Stimulated activated CD4-positive, alpha-beta T cell treated with anti-CD3 and anti-CD28 coated beads, Interleukin-1b, Interleukin-23, amount 100 ng/mL, for 1 hour (primary cell): Measurements from ENCODE around the gene INSRR.

Experiments
- DNase-seq, 2 donors: peaks; one replicate each; pipeline ENCODE4 v3.0.0-alpha.2; 2020; ENCODE audit warnings: low read depth in 2 of 2

The INSRR gene

GRCh38 chr1:156874572-156875340 is 15.8 kb upstream of the INSRR start:
- no peak for DNase-seq

DNA sequence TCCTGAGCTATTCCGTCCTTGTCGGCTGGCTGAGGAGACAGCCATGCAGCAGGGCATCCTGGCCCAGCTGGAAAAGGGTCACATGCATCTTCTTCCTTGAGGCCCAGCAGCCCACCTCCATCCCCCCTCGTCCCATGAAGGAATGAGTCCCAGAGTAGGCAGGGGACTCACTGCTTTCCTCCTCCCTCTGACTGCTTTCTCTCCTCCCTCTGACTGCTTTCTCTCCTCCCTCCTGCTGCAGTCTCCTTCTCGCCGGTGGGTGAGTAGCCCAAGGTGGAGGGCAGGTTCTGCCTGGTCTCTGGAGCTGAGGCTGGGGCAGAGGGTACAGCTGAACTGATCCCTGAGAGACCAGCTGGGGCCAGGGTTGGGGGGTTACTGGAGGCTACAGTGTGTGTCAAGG is 15.2 kb upstream of the INSRR start:
- no peak for DNase-seq

GRCh38 chr1:156873659-156874058 is 14.7 kb upstream of the INSRR start:
- no peak for DNase-seq

DNA sequence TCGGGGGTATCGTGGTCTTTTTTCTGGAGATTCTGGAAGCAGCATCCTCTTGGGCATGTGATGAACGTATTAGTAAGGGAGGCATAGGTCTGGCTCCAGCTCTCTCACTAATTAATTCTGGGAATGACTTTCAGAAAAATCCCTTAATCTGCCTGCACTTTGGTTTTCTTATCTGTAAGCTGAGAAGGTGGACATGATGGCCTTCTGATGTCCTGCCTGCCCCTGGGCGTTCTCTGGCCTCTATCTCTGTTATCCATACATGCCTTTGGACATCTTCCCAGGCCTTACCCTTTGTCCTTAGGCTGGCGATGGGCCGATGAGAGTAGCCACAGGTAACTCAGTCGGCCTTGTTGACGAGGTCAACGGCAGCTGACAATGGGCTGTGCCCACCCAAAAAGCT is 10.5 kb upstream of the INSRR start:
- DNase-seq: no peak

DNA sequence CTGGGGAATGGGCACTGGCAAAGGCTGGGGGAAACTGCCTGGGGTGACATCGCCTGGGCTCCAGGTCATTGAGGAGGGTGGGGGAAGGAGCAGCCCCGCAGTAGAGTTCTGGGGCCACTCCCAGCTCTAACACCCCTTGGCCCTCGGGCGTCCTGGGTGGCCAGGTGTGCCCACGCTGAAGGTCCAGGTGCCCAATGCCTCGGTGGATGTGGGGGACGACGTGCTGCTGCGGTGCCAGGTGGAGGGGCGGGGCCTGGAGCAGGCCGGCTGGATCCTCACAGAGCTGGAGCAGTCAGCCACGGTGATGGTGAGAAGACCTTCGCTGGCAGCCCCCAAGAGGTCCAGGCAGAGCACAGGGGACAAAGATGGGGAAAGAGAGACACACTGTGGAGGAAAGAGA is 9.4 kb upstream of the INSRR start:
- DNase-seq: no peak

- no peak for DNase-seq
These were observed 7.5 kb upstream of the INSRR start for GRCh38 chr1:156866249-156866909.

DNA sequence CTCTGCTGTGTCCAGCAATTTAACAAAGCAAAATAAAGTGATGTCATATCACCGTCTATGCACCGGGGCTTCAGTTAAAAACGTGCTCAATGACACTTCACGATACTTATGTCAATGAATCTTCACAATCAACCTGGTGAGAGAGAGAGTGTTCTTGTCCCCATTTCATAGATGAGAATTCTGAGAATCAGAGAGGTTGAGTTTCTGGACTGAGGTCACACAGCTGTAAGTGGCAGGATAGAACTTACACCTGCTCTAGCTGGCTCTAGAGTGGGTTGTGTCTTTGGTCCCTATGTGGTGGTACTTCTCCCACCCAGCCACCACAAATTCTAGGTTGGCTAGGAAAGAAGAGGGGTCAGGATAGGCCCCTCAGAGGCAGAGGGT is 6.9 kb upstream of the INSRR start:
- no peak for DNase-seq

- DNase-seq: no peak
These were observed 6.3 kb upstream of the INSRR start for GRCh38 chr1:156865258-156865657.

GRCh38 chr1:156864796-156865195 is 5.9 kb upstream of the INSRR start:
- no peak for DNase-seq

DNA sequence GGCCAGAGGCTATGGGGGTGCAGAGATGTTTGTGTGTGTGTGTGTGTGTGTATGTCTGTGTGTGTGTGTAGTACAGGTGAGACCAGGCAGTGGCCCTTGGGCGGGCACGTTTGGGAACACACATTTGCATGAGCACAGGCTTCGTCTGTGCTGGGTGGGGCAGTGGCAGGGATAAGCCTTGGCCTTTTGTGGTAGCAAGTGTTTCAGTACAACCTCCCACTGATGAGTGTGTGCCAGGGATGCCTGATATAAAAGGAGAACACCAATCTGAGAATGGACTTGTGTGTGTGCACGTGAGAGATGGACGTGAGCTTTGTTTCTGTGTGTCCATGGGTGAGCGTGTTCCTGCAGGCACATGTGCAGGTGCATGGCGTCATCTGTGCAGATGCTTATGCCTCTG is 4.7 kb upstream of the INSRR start:
- DNase-seq: no peak

DNA sequence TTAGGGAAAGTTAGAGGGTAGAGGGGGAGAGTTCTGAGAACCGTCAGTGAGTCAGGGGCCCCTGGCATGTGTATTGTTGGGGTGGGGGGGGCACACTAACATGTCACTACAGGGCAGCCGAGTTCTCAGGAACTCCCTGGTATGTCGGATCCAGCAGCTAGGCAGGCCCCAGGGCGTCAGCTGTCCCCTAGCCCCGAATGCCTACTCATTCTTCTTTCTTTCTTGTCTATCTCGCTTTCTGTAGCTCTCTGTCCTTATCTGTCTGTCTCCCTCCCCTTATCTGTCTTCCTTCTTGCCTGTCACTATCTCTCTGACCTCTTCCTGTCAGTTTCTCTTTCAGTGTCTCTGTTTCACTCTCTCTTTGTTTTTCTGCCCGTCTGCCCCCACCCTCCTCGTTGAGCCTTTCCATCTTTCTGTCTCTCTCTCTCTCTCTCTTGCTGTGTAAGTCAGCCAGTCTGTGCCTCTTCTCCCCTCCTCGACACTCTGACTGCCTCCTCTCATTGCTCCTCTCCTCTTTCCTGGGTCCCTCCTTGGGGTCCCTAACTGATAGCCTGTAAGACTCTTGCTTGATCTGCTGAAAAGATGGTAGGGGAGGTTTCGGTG is 4.2 kb upstream of the INSRR start:
- DNase-seq: no peak

GRCh38 chr1:156862584-156862983 is 3.7 kb upstream of the INSRR start:
- DNase-seq: no peak

- no peak for DNase-seq
These were observed 1.9 kb upstream of the INSRR start, which contains the start of gene NTRK1 for GRCh38 chr1:156860628-156861423. TSS of gene NTRK1 (plus strand) at chr1:156860865. CDS start at chr1:156860935, 70 bp downstream.

GRCh38 chr1:156860113-156860627 is 1.3 kb upstream of the INSRR start:
- peak in 1 of 2 donors; percentile 34 for DNase-seq

DNA sequence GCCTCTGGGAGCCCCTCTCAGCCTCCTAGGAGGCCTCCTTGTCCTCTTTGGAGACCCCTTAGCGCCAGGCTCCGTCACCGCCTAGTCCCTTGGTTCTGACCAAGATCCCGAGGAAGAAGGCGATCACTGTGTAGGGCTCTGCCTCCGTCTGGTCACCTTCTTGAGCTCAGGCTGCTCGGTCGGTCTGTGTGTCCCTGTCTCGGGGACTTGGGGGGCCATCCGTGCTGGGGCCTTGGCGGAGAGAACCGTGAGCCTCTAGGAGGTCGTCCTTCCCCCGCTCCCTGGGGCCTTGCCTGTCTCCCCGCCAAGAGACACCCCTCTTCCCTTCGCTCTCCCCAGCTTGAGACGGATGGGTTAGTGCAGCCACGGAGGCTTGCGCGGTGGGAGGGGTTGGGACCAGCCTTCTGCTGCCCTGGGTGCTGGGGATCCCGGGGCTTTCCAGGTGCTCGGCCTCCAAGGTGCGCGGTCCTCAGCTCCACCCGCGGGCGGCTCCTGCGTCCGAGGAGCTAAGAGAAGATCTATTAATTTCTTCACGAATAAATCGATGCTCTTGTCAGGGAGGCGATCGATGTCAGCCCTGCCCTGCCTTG is 701 bp upstream of the INSRR start:
- DNase-seq: no peak

- DNase-seq: no peak
These were observed 361 bp downstream of the INSRR start for GRCh38 chr1:156858555-156858956.

- no peak for DNase-seq
These were observed 1.4 kb downstream of the INSRR start for GRCh38 chr1:156857532-156857931.

DNA sequence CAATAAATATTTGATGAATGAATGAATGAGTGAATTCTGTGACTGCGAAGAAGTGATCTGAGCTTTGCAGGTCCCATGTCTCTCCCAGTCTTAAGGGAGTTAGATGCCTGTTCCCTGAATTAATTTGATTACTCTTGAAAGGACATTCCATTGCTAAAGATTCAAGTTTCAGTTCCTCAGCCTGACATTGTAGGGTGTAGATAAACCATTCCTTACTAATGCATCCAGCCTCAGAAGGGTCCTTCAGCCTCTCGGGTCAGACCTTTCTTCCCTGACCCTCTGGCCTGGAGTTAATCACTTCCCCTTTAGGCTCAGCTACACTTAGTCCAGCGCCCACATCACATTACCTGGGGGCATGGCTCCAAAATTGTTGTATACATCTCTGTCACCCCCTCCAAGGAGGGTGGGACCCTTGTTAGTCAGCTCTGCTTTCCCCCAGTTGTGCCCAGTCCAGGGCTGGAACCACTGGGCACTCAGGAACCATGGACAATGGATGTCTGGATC is 2.6 kb downstream of the INSRR start:
- DNase-seq: no peak

DNA sequence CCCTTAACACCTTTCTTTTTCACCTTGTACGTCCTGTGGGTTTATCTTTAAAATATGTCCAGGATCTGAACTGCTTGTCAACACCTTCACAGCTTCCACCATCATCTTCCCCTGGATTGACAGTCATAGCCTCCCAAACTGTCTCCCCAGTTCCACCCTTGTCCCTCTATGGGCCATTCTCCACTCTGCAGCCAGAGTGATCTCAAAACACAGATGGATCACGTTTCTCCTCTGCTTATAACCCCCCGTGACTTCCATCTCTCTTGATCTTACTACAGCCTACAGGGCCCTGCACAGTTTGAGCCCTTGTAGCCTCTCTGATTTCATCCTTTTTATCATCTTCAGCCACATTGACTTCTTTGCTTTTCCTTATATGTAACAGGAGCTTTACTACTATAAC is 4.3 kb downstream of the INSRR start:
- no peak for DNase-seq

DNA sequence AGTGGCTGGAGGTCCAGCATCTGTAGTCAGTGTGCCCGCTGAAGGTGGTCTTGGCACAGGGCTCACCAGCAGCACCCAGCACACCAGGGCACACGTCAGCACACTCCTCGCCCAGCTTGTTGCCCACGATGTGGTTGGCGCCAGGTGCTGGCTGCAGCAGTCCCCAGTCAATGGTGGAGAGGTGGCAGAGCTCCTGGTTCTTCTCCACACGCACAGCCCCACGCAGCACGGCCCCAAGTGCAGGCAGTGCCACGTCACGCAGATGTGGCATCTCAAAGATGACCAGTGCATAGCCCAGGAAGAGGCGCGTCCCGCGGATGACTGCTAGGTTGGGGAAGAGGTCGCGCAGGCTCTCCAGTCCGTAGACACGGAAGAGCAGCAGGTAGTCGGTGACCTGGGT is 5.2 kb downstream of the INSRR start:
- no peak for DNase-seq

- no peak for DNase-seq
These were observed 6.5 kb downstream of the INSRR start for GRCh38 chr1:156852418-156852874.
